H54 (cell line): ENCODE results near the gene SGCA.
A peak's percentile ranks its signal among the peaks of the same experiment; 100 is the strongest.

Experiments used
- DNase-seq: peaks from one replicate; pipeline ENCODE4 v3.0.0; 2011; ENCODE audit warnings: low spot score, mixed read lengths; ENCODE audit not compliant: insufficient read length
- FAIRE-seq: peaks from 3 replicates; lab custom pipeline; 2011; peaks lifted over from hg19 to GRCh38; lab: Jason Lieb, UNC
- POLR2A ChIP-seq: IDR thresholded peaks from 2 replicates; pipeline ENCODE4 v1.6.1; 2011; ENCODE audit warnings: low read depth, mild to moderate bottlenecking, low read length

The SGCA gene

DNA sequence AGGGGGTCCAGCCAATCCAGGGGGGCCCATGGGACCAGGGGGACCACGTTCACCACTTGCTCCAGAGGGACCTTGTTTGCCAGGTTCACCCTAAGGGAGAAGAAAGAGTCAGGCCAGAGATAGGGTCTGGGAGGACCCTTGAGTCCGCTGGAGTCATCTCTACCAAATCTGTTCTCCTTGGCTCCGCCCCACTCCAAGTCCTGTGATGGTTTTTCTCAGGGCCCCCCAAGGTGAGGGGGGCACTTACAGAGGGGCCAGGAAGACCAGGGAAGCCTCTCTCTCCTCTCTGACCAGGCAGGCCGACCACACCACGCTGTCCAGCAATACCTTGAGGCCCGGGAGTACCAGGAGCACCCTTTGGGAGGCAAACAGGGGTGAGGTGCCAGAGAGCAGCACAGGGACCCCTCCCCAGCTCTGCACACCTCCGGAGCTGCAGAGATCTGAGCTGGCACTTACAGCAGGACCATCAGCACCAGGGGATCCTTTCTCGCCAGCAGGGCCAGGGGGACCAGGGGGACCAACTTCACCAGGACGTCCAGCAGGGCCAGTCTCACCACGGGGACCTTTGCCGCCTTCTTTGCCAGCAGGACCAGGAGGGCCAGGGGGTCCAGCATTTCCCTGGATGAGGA, 23.2 kb downstream of the SGCA start:
- no peak for TF ChIP-seq POLR2A
- DNase-seq, result no peak
- no peak for FAIRE-seq

DNA sequence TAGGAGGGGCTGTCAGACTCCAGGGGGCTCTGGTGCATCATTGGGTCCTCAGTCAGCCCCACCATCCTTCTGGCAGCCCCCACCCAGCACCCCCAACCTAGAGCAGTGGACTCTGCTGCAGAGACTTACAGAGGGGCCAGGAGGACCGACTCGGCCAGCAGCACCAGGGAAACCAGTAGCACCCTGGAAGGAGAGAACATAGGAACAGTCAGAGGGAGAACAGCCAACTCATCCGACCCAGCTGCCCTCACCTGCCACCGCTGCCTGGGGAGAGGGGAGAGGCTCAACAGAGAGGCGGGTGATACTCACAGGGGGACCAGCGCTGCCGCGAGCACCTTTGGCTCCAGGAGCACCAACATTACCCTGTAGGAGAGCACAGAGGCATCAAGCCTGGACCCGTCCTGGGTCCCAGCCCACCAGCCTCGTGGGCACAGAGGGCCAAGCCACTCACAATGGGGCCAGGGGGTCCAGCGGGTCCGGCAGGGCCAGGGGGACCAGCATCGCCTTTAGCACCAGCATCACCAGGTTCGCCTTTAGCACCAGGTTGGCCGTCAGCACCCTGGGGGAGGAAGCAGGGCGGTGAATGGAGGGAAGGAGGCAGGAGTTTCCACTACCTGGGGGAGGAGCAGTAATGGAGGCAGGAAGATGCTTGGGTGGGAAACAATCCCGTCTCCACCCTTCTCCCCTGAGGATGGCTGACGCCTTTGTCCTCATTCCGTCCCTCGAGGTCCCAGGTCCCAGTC, 23.9 kb downstream of the SGCA start:
- no peak for DNase-seq
- no peak for TF ChIP-seq POLR2A
- no peak for FAIRE-seq

DNA sequence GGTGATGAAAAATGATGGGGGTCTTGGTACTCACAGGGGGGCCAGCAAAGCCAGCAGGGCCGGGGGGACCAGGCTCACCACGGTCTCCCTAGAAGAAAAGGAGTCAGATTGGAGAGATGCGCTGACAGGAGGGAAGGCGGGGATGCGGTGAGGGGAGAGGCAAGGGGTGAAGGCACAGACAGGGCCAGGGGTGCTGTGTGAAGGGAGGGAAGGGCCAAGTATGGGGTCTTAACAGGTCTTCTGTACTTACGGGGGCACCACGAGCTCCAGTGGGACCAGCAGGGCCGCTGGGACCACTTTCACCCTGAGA, 24.4 kb downstream of the SGCA start:
- TF ChIP-seq POLR2A, result no peak
- FAIRE-seq (no peak), DNase-seq (no peak)

DNA sequence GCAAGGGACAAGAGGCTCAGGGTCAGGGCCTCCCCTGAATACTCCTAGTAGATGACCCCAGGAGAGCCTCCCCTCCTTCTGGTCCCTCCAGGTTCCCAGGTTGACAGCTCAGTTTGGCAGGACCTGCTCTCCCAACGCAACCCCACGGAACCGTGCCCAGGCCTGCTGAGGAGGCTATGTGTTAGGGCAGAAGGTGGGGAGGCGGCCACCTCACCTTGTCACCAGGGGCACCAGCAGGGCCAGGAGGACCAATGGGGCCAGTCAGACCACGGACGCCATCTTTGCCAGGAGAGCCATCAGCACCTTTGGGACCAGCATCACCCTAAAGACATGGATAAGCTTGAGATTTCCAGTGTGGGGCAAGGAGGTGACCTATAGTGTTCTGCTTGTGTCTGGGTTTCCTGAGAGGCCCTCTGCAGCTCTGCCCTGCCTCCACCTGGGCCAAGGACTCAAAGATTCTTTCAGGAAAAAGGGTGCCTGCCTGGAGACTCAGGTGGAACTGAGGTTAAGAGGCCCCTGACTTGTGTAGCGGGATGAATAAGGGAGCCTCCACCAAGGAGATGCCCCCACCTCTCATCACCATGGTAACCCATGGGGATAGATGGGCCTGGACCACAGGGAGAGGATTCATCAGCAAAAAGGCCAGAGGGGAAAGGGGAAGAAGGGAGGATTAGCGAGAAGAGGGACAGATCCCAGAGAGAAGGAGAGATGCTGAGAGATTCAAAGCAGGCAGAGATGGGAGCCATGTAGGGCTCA, 25.0 kb downstream of the SGCA start:
- no peak for TF ChIP-seq POLR2A
- FAIRE-seq (no peak), DNase-seq (no peak)

DNA sequence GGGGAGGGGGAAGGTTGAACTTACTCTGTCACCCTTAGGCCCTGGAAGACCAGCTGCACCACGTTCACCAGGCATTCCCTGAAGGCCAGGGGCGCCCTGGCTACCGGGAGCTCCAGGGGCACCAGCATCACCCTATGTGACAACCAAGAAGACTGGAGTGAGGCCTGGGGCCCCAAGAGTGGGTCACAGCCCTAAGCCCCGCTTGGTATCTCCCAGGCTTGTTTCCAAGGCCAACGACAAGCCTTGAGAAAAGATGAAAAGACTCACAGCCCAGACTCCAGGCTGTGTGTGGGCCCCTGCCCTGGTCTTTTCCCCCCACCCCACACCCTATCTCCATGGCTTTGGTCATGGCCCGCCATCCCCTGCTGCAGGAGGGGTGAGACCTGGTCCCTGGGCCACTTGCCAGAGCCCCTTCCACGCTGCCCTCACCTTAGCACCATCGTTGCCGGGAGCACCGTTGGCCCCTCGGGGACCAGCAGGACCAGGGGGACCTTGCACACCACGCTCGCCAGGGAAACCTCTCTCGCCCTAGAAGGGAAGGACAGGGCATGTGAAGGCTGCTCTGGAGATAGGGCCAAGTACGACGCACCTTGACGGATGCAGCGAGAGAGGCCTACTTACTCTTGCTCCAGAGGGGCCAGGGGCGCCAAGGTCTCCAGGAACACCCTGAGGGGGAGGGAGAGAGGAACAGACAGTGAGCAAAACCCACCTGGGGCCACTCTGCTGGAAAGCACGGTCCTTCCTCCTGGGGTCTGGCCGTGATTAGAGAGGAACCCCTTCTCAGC, 25.7 kb downstream of the SGCA start:
- DNase-seq (no peak), FAIRE-seq (no peak)
- TF ChIP-seq POLR2A, result no peak

DNA sequence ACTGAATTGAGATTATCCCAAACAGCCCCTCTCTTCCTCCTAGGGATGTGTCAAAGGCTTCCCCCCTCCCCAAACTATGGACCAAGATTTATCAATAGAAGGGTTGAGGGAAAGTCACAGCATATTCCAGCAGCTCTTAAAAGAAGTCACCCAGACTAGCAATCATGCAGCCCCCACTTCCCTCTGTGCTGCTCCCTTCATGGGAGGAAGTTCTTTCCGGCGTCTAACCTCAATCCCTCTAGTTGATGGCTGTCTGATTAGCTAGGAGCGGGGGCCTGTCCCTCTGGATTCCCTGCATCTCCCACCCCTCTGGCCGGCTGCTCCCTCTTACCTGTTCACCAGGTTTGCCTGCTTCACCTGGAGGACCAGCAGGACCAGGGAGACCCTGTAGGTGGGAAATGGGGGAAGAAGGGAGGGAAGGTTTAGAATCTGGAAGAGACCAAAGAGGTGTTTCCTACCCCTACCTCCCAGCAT, 26.4 kb downstream of the SGCA start:
- DNase-seq, result no peak
- TF ChIP-seq POLR2A, result no peak
- FAIRE-seq, result no peak

DNA sequence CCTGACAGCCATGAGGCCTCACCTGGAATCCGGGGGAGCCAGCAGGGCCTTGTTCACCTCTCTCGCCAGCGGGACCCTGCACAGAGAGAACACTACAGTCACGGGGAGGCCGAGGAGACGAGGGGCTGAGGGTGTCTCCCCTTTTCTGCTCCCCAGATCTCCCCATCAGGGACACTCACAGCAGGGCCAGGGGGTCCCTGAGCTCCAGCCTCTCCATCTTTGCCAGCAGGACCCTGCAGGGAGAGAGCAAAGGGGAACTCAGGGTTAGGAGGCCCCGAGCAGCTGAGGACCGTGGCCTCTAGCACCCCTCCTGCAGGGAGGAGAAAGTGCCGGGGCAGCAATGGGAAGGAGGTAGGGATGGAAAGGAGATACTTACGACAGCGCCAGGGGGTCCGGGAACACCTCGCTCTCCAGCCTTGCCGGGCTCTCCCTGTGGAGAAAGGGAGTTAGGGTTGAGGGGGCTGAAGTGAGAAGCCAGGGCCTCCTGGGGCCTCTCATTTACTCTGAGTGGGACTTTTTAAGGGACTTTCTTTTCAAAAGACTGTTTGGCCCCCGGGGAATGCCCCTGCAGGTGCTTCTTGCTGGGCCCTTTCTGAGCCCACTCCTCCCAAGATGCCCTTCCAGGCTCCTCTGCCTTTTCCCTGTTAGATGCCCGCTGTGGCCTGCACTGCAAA, 26.9 kb downstream of the SGCA start:
- no peak for TF ChIP-seq POLR2A
- FAIRE-seq (no peak), DNase-seq (no peak)

DNA sequence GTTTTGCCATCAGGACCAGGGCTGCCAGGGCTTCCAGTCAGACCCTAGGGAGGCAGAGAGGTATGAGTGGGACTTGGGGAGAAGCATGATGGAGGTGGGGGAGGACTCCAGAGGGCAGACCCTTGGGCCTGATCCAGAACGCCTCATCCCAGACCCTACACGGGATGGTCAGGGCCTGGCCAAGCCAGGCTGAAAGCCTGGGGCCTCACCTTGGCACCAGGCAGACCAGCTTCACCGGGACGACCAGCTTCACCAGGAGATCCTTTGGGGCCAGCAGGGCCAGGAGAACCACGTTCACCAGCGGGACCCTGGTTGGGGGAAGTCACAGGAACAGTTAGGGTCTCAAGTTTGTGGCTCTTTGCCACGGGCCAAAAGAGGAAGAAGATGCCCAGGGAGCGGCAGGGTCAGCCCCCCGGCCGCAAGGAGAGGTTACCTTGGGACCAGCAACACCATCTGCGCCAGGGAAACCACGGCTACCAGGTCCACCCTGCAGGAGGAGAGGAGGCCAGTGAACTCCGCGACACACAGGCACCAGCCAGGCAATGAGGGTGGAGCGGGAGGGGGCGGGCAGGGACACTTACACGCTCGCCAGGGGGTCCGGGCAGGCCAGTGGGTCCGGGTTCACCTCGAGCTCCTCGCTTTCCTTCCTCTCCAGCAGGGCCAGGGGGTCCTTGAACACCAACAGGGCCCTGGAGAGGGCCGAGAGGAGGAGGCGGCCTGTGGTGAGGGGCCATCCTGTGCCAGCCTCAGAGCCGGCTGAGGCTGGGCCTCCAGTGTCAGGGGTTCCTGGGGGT, 28.5 kb downstream of the SGCA start:
- TF ChIP-seq POLR2A, result no peak
- no peak for DNase-seq
- FAIRE-seq, result no peak

DNA sequence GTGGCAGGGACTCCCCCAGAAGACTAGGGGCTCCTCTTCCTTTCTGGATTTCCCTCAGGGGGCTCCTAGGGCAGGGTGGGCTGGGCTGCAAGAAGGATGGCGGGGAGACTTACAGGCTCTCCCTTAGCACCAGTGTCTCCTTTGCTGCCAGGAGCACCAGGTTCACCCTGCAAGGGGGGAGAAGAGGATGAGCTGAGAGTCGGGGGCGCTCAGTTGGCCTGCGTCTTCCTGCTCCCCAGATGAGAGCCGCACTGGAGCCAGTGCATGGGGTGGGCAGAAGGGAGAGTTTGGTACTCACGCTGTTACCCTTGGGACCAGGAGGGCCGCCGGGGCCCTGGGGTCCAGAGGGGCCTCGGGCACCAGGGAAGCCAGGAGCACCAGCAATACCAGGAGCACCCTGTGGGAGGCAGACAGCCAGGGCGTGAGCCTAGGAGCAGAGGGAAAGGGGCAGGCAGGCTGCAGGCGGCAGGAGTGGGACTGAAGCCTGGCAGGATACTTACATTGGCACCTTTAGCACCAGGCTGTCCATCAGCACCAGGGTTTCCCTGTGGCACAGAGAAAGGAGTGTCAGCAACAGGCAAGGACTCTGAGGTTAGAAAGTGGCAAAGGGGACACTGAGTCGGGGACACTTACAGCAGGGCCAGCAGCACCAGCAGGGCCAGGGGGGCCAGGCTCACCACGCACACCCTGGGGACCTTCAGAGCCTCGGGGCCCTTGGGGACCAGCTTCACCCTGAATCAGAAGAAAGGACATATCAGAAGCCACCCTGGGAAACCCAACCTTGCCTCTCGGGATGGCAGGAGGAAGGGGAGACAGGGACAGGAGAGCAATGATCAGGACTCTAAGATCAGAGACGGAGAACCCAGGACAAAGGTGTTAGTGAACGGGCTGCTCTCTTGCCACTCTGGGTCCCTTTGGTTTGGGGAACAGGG, 29.4 kb downstream of the SGCA start:
- DNase-seq, result no peak
- FAIRE-seq, result no peak
- no peak for TF ChIP-seq POLR2A

DNA sequence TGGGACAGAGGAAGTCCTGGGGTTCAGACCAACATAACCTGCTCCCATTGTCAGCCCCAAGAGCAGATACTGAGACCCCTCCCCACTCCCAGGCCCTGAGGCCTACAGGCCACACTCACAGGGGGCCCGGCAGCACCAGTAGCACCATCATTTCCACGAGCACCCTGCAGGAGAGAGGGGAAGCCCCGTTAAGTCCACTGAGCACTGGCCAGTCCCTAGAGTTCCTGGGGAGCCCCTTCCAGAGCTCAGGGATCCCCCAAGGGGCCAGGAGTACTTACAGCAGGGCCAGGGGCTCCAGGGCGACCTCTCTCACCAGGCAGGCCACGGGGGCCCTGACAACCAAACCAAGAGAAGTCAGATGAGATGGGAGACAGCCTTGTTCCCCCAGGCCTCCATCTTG, 30.2 kb downstream of the SGCA start:
- no peak for TF ChIP-seq POLR2A
- DNase-seq (no peak), FAIRE-seq (no peak)

DNA sequence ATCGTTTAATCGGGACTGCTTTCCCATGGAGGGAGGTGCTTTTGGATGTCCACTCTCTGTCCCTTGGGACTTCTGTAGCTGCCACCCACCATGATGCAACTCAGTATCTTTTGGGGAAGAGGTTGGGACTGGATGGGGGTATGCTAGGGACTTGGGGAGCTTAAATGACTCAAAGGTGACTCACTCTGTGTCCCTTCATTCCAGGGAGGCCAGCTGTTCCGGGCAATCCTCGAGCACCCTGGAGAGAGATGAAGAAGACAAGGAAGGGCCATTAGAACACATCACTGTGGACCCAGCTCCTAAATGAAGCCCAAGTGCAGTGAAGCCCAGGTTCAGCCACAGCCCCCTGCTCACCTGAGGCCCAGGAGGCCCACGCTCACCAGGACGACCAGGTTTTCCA, 31.0 kb downstream of the SGCA start:
- DNase-seq, result peak; percentile 63
- TF ChIP-seq POLR2A, result no peak
- no peak for FAIRE-seq
